ENCODE measurements around the gene KBTBD13.
"Not testable (repeated sequence)": the region's sequence is repeated elsewhere in the genome, so short reads cannot be mapped to it uniquely, and the experiment has no call there.

The KBTBD13 gene

DNA sequence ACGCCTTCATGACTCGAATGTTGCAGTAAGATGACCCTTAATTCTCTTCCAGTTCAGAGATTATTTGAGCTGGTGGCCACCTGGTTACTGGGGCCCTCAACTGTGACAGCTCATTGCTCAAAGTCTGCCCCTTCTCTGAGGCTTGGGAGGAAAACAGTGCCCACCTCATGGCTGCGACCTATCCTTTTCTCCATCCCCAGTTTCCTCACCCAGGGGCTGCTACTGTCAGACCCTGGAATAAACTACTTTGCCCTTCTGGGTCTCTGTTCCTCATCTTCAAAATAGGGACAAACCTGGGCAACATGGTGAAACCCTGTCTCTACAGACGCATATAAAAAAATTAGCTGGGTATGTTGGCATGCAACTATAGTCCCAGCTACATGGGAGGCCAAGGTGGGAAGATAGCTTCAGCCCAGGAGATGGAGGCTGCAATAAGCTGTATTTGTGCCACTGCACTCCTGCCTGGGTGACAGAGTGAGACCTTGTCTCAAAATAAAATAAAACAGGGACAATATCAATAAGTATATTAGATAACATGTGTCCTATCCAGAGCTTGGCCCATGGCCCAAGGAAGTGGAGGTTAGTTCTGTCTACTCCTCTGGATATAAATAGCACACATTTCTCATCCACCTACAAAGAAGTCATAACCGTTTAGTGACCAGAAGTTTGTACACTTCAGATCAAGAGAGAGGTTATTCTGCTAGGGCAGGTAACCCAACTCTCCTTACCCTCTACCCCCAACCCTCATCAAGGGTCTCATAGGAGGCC is 6.6 kb upstream of the KBTBD13 start:
- DNase-seq (ENCODE audit: low spot score): no peak

DNA sequence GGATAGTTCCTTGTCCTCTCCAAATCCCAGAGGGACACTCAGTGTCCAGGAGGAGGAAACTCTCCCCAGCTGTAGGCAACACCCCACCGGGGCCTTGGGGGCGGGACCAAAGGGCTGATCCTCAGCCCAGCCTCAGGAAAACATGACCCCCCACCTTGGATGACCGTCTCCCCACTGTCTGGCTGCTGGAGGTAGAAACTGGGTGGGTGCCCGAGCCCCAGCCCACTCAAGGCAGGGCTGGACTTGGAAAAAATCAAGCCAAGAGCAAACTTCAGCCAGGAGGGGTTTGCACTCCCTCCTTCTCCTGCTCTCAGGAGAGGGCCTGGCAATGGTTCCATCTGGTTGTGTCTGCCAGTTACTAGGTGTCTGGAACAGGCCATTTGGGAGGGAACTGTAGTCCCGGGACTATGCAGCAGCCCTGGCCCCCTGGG is 5.2 kb upstream of the KBTBD13 start:
- DNase-seq (ENCODE audit: low spot score): no peak

GRCh38 chr15:65072027-65072426 is 4.5 kb upstream of the KBTBD13 start:
- DNase-seq (ENCODE audit: low spot score): no peak

GRCh38 chr15:65072617-65073016 is 3.9 kb upstream of the KBTBD13 start:
- no peak for DNase-seq (ENCODE audit: low spot score)

GRCh38 chr15:65074946-65075345 is 1.6 kb upstream of the KBTBD13 start:
- not testable (repeated sequence) for DNase-seq (ENCODE audit: low spot score)

GRCh38 chr15:65075607-65076395 is 745 bp upstream of the KBTBD13 start:
- not testable (repeated sequence) for DNase-seq (ENCODE audit: low spot score)

GRCh38 chr15:65077291-65077980 is 890 bp downstream of the KBTBD13 start:
- no peak for DNase-seq (ENCODE audit: low spot score)

GRCh38 chr15:65077981-65078352 is 1.4 kb downstream of the KBTBD13 start:
- DNase-seq (ENCODE audit: low spot score): no peak

GRCh38 chr15:65079580-65079979 is 3.0 kb downstream of the KBTBD13 start:
- no peak for DNase-seq (ENCODE audit: low spot score)

DNA sequence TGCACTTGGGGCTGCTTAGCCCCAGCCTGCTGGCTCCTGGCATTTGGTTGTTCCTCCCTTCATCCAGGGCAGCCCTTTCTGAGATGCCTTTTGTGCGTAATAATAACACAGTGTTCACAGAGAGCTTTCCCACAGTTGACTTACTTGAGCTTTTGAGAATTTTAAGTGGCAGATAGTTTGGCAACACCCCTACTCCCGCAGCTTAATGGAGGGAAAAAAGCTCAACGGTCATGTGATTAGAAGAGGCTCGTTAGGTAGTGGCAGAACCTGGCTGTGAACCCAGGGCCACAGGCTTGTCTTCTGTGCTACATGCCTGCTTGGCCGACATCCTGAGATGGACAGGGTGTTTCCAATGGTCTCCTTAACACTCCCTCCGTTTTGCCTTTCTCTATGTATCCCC is 4.7 kb downstream of the KBTBD13 start:
- DNase-seq (ENCODE audit: low spot score): no peak

DNA sequence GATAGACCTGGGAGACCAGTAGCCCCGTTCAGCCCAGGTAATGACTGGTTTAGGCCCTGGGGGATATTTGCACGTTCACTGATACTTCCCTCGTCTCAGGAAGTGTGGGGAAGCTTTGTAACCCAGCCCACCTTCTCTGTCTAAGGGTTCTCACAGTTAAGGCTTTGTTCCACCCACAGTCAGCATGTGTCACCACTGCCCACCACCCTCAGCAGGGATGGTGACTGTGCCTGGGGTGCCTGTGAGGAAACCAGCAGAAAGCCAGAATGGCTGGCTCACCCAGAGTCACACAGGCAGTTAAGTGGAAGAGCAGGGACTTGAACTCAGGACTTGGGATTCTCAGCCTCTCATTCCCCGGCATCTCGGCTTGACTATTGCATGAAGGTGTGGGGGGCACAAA is 5.2 kb downstream of the KBTBD13 start:
- no peak for DNase-seq (ENCODE audit: low spot score)

DNA sequence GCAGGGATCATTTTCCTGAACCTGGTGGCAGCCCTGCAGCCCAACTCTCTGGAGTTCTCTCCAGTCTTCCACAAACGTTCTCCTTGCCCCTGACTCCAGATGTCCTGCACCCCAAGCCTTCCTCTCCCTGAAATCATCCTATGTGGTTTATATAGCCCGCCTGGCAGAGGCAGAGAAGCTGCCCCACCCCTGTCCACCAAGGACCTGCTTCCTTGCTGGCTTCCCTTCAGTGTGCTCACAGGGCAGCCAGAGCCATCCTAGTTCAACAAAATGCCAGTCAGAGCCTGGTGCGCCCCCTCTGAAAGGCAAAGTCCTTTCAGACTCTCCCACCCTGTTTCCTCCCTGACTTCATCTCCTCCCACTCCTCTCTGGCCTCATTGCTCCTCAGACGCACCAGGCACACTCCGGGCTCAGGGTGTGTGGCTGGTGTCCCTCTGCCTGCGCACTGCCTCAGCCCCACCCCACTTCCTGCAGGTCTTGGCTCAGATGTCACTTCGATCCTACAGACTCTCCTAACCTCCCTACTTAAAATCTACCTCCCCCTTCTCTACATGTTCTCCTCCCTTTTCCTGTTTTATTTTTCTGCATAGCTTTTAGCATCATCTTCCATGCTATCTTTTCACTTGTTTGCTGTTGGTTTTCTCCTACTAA is 5.9 kb downstream of the KBTBD13 start:
- DNase-seq (ENCODE audit: low spot score): no peak

DNA sequence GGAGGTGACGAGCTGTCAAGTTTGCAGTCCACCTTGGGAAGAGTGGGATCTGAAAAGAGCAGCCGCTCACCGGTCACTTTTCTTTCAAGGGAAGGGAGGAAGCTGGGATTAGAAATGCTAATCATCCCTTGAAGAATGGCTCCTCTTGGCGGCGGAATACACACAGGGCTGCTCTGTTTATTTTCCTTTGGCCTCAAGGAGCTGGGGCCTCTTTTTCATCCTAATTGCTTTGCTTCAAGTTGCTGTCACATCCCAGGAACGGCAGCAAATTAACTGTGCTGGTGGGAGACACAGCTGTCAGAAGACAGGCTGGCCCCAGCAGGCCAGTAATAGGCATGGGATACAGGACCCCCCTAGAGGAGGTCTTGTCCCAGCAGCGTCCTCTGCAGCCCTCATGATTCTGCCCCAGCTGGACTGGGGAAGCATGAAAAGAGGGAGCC is 6.7 kb downstream of the KBTBD13 start:
- peak; percentile 72 for DNase-seq (ENCODE audit: low spot score)

DNA sequence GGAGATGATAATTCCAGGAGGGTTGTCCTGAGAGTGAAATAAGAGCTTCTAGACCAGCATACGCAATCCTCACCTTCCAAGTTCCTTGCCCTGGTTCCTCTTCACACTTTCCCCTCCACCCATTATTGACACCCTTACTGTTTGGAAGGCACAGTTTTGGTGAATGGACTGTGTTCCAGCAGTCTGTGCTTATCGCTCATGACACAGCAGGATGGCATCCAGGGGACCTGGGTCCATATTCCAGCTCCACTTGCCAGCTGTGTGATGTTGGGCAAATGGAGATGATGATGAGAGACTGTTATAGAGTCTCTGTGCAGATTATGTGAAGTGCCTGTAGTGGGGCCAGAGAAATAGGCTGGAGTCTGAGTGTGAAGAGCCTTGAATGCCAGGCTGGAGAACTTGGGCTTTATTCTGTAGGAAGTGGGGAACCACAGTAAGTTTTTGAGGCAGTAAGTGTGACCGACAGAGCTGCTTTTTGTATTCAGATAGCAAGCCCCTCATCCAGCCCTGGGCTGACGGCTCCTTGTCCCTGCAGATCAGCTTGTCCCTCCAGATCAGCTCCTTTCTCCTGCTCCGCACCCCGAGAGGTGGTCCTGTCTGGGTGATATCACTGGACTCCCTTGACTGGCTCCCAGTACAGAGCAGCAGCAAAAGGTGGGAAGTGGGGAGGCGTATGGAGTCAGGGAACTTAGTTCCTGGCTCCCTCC is 8.1 kb downstream of the KBTBD13 start:
- no peak for DNase-seq (ENCODE audit: low spot score)

GRCh38 chr15:65085207-65085753 is 8.7 kb downstream of the KBTBD13 start:
- DNase-seq (ENCODE audit: low spot score): no peak

GRCh38 chr15:65085990-65086679 is 9.6 kb downstream of the KBTBD13 start:
- no peak for DNase-seq (ENCODE audit: low spot score)

DNA sequence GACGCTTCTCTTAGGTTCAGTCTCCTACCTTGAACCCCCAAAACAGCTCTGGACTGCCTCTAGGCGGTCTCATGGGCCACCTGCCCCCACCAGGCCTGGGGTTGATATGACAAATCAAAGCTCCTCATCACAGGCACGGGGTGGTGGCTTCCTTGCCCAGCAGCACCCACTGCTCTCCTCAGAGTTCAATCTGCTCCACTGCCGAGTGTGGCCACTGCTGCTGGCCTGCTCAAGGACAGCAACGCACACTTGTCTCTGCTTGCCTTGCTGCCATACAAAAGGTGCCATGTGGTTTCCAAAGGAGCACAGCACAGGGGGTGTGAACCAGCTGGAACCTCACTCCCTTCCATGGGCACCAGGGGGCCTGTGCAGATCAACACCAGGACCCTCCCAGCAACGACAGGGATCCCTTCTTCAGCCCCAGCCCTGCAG is 10.2 kb downstream of the KBTBD13 start:
- DNase-seq (ENCODE audit: low spot score): no peak

DNA sequence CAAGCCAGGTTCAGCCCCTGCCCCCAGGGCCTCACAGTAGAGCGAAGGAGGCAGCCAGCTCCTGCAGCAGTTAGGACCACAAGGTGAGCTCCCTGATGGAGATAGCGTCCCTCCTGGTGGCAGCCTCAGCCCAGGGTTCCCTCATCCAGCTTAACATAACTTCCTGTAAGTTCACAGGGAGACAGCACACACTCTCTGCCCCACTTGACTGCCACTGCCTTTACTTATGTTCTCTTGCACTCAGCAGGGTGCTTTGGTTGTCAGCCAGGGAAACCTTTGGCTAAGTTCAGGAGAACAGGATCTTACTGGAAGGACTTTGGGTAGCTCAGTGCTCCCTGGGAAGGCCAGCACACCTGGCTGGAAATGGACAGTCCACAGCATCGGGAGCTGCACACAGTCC is 10.9 kb downstream of the KBTBD13 start:
- no peak for DNase-seq (ENCODE audit: low spot score)

DNA sequence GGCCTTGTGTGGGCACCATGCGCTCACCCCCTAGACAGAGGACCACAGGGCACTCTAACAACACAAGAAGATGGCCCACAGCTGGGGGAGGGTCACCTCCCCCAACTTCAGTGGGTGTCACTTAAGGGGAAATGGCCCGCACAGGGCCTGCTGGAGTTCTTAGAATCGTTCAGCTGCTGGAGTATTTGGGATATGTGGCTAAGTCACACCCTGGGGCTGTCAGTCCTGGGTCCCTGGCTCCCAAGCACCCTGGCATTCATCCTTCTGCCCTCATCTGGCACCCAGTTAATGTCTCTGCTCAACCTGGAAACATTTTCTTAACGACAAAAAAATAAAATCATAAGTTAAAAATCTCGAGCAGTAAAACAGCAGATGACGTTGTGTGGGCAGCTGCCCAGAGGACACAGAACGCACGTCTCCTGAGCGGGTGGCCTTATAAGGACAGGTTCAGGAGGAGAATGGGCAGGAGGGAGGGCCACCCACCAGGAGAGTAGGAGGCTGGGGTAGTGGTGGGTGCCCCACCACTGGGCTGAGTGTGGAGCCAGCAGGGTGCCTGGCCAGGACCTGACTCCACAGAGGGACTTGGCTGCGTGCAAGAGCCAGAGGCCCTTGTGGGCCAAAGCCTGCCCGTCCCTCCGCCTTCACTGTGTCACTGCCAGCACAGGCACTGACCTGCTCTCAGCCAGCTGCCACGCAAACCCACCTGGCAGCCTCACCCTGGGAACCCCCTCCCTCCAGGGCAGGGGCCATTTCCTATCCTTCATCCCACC is 11.5 kb downstream of the KBTBD13 start:
- DNase-seq (ENCODE audit: low spot score): no peak

GRCh38 chr15:65088643-65089021 is 12.1 kb downstream of the KBTBD13 start:
- DNase-seq (ENCODE audit: low spot score): no peak

Data from AG08396 (cell line).